Activated naive CD8-positive, alpha-beta T cell treated with anti-CD3 and anti-CD28 coated beads, Interleukin-2, amount 50 U/mL, for 16 hours (primary cell): ENCODE measurements around the gene NAPSA.

Experiments
- DNase-seq: peaks from one replicate; pipeline ENCODE4 v3.0.0-alpha.2; 2020; ENCODE audit warnings: low read depth, low spot score

Gene NAPSA

DNA sequence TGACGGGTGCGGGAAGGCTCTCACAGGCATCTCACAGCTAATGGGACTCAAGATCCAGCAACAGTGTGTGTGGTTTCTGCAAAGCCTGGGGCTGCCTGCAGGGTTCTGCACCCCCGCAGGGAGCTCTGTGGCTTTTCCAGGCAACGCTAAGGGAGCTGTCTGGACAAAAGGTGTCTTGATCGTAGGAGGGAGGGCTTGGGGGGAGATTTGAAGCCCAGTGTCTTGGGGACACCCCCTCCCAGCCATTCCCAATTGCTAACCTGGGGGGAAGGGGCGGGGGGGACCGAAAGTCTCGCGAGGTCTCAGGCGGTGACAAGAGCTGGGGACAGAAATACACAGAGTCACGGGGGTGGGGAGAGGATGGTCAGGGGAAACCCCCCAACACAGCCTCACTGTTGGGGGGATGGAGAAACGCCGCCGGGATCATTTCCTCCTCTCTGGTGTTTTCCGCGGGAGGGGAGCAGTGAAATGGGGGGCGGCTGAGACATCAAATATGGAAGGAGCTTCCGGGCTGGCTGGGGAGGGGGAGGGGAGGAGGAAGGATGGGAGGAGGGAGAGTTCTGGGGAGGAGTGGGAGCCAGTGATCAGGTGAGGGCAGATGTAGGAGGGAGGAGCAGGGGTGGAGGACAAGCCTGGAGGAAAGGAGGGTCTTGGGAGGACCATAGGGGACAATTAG lies 49.5 kb downstream of the NAPSA start:
- DNase-seq = no peak

DNA sequence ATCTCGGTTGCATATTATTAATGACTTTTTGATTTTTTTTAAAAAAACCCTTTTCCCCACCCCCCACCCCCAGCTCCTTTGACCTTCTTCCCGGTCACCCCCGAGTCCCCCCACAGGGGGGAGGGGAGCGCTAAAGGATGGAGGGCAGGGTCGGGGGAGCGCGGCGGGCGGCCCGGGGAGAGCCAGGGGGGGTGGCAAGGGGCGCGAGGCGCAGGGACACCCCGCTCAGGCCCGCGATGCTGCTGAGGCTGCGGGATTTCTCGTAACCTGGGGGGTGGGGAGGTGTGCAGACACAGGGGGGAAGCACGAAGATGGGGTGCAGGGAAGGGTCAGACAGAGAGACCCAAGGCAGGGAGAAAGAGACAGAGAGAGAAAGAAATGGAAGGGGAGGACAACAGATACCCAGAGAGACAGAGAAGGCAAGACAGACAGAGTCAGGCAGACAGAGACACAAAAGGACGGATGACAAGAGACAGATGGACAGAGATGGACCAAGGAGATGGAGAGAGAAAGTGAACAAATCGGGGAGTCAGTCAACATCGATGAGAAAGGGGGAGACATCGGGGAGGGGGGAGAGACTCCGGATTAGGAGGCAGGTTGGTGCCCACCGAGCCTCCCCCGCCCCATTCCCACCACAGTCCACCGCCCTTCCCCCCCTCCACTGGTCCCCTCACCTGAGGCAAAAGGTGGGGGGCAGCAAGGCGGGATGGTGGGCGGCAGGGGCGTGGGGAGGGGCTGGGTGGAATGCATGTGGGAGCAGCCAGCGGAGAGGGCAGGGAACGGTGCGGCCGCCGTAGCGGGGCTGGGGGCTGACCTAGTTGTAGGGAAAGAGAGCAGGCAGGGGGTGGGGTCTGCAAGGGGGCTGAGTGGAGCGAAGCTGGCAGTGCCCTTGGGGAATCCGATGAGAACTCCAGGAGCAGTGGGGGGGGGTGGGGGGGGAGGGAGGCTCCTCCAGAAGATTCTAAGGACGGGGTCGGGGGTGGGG lies 50.4 kb downstream of the NAPSA start:
- no peak for DNase-seq

DNA sequence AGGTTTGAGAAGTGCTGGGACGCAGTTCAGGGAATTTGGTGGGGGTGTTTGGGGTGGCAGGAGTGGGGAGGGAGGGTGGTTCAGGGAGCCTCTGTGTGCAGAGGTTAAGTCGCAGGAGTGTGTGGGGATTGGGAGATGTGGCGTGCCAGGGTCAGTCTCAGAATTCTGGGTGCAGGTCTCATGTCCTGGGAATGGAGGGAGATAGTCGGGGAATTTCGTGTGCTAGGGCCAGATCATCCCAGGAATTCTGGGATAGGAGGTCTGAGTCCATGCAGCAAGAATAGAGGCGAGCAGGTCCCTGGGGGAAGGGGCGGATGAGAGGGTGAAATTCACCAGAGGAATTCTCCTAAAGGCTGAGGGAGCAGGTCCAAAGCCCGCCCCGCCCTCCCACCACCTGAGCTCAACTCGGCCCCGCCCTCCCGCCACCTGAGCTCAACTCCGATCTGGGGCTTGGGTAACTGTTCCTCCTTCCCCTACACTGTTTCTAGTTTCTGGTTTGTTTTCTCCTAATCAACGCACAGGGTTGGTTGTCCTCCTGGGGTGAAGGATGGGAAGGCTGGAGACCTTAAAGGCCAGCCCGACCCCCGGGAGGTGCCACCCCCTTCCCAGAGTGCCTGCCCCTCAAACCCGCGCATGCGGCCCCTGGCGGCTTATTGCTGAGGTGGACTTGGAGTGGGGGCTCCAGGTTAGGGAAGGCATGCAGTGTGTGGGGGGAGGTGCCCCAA lies 51.5 kb downstream of the NAPSA start:
- DNase-seq = no peak

DNA sequence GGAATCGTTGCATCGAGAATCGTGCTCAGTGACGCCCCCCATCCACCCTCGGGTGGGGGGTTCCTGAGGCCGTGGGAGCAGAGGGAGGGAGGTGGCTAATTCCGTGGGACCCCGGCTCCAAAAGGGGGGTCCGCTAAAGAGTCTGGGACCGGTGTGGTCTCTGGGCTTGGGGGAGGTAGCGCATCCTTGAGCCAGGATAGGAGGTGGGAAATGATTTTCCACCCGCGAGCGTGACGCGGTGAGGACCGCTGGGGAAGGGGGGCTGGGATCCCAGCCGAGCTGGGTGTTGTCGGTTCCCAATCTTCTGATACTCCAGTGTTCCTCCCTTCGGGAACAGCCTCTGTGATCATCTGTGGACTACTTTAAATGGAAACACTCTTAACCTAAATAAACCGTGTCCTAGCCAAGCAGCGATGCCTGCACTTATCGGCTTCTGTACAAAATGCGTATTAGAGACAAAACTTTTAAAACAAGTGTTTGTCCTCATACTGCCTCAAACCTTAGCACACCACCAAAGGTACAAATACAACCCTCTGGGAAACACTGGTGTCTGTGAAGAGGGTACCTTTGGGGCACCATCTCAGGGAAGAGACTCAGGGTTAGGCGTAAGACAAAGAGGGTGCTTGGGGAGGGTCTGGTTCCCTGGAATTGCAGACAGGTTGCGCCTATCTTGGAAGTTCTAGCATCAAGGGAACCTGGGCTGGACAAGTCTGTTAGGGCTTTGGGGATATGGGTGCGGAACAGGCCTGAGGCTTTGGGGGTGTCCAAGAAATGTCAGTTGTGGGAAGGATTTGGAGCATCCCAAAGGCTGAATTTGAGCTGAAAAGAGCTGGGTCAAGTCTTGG lies 52.2 kb downstream of the NAPSA start:
- no peak for DNase-seq

DNA sequence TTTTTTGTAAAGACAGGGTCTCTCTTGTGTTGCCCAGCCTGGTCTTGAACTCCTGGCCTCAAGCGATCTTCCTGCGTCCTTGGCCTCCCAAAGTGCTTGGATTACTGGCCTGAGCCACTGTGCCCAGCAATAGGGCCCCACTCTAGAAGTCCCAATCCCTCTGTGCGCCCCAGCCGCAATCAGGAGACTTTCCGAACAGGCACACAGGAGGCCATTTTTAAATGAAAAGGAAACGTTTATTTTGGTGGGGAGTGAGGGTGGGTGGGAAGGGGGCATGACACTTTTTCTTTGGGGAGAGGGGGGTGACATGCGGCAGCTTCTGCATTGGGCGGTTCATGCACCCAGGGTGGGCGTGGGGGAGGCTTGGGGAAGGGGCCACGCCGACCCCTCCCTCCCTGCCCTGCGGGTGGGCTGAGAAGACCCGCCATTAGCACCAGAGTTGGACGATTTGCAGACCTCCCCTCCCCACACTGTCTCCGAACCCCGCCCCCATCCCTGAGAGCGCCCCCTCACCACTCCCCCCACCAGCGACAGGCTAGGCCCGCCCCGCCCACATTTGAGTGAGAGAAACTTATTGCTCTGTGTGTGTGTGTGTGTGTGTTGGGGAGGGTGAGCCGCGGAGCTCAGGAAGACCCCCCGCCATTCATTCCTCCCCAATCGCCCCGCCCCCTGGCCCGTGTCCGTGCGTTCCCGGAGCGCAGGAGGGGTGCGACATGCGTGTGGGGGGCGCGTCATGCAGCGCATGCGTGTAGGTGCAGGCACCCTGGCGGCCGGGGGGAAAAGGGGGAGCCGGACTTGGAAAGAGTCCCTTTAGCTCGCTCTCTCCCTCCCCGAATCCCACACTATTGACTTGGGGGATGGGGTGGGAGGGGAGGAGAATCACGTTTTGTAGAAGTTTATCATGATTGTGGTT lies 53.5 kb downstream of the NAPSA start:
- DNase-seq = no peak

DNA sequence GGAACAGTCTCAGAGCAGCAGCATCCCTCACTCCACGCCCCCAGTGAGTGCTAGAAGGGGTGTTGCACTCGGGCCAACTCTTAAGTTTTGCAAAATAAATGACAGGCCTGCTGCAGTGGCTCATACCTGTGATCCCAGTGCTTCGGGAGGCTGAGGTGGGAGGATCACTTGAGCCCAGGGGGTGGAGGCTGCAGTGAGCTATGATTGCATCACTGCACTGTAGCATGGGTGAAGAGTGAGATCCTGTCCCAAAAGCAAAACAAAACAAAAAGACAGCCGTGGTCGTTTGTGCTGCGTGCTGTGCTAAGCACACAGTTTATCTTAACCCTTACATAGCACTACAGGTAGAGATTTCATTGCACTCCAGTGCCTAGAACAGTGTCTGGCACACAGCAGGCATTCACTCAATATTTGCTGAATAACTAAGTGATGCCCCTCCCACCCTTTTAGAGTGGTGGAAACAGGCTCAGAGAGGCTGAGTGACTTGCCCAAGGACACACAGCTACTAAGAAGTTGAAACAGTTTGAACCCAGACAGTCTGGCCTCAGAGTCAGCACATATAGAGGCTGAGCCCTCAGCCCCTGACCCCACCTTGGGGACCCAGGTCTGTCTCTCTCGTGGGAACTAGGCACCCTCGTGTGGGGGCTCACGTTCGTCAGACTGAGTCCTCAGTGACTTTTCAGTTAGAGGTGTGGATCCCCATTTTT lies 54.5 kb downstream of the NAPSA start:
- no peak for DNase-seq

DNA sequence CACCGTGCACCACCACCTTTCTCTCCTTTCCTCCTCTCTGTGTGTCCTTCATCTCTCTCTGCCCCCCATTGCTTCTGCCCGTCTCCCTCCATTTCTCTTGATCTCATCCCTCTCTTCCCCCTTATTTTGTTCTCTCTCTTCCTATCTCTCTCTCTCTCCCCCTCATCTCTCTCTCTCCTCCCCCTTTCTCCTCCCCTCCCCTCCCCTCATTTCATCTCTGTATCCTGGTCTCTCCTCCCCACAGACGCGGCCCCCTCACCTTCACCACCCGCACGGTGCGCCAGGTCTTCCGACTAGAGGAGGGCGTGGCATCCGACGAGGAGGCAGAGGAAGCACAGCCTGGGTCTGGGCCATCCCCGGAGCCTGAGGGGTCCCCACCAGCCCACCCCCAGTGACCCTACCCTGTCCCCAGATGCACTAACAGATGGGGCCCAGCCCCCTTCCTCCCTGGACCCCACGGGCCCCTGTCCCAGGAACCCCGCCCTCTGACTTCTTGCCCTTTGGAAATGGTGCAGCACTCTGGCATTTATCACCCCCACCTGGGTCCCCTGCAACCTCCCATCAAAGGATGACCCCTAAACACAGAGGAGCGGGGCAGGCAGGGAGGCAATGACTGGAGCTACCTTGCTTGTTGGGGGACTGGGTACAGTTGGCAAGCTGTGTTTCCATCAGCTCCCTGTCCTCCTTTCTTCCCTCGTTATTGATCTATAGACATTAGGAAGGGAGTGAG lies 55.9 kb downstream of the NAPSA start:
- no peak for DNase-seq

DNA sequence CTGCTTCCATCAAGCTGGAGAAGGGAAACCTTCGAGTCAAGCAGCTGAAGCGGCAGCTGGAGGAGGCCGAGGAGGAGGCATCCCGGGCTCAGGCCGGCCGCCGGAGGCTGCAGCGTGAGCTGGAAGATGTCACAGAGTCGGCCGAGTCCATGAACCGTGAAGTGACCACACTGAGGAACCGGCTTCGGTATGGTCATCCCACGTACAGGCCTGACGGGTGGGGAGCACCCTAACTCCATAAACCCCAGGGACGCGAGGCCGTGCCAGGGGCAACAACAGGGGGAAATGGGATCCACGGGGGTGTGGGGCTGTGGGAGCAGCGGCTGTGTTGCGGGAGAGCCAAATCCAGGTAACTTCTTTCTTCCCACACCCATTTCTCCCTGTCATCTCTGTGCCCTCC lies 56.4 kb downstream of the NAPSA start:
- DNase-seq = no peak
